T1000 (cell line): ENCODE data around the gene HIGD2A.

Experiments
- DNase-seq: peaks from one replicate; lab custom pipeline; 2025; ENCODE audit warnings: mixed read lengths; lab: John Stamatoyannopoulos, UW

The HIGD2A gene

DNA sequence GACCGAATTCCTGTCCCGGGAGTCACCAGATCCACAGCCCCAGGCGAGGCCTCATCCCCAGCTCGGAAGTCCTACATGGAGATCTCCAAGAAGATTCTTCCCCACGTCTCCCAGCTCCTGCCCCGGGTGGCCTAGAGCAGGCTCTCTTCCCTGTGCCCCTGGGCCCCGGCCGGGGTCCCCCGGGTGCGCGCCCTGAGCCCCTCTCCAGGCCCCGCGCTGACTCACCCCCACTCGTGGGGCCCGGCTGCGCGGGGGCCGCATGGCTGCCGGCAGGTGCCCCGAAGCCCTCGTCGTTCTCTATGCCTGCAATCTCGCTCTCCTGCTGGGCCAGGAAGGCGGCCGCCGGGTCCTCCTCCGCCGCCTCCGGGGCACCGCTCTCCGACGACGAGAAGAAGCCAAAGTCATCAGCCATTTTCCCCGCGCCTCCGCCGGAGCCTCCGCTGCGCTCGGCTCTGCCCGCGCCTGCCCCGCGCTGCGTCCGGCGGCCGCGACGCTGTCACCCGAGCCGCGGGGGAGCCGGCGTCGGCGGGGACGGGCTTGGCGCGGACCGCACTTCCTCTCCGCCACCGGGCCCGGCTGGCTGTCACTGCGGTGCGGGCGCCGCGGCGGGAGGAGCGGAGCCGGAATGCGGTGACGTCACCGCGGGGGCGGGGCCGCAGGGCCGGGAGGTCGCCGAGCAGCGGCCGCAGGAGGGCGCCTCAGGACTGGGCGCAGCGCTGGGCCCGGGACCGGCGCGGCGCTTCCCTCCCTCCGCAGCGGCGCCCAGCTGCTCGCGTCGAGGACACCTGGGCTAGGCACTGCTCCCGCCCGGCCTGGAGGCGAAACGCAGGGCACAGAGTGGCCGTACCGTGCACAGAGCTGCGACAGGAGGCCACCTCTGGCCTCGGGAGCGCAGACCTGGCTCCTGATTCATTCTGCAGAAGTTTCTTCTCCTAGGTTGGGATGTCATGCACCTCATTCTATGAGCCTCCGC is 27.7 kb downstream of the HIGD2A start, which contains the start of gene CLTB:
TSS of gene CLTB (minus strand) at position 588 of the 973 bp plus-strand sequence. CDS start at position 412, 176 bp downstream.
- DNase-seq: peak; percentile 75

DNA sequence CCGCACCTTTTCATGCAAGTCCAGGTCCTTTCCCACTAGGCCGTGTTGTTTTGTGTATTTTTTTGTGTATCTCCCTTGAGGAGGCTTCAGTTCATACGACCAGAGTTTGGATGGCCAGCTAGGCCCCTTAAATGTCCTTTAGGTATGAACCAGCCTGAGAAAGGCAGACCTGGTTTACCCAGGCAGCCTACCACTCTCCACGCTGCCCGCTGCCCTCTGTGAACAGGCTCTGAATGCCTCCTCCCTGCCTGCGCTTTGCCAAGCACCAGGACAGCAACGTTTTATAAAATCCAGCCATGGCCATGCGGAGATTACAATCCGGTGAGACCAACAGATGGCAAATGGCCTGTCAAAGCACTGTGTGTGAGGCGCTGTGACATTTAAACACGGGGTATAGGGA is 28.4 kb downstream of the HIGD2A start:
- no peak for DNase-seq

DNA sequence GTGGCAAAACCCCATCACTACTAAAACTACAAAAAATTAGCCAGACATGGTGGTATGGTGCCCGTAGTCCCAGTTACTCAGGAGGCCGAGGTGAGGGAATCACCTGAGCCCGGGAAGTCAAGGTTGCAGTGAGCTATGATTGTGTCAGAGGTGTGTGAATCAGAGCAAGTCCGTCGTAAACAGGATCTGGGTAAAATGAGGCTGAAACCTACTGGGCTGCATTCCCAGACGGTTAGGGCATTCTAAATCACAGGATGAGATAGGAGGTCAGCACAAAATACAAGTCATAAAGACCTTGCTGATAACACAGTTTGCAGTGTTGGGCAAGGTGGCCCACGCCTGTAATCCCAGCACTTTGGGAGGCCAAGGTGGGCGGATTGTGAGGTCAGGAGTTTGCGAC is 29.7 kb downstream of the HIGD2A start:
- DNase-seq: no peak

DNA sequence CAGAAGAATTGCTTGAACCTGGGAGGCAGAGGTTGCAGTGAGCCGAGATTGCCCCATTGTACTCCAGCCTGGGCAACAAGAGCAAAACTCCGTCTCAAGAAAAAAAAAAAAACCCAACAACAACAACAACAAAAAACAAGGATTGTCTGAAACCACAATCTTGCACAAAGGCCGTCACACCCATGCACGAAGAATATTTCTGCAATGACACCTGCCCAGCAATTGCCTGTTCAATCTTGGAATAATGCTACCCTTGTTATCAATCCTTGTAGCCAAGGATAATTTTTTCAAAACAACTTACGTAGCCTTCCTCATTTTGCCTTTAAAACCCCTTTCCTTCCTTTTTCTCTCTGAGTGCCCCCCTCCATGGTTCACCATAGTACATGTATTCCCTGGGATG is 31.5 kb downstream of the HIGD2A start:
- DNase-seq: no peak

DNA sequence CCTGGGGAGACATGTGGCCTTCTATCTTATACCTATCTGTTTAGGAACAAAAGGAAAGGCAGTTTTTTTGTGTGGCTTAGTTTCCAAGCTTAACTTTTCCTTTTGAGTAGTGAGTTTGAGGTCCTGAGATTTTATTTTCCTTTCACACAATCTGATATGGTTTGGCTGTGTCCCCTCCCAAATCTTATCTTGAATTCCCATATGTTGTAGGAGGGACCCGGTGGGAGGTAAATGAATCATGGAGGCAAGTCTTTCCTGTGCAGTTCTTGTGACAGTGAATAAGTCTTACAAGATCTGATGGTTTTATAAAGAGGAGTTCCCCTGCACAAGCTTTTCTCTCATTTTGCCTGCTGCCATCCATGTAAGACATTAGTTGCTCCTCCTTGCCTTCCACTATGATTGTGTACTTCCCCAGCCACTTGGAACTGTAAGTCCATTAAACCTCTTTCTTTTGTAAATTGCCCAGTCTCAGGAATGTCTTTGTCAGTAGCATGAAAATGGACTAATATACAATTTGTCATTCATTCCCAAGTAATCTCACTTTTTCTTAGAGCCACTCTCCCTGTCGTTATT is 32.5 kb downstream of the HIGD2A start:
- no peak for DNase-seq

DNA sequence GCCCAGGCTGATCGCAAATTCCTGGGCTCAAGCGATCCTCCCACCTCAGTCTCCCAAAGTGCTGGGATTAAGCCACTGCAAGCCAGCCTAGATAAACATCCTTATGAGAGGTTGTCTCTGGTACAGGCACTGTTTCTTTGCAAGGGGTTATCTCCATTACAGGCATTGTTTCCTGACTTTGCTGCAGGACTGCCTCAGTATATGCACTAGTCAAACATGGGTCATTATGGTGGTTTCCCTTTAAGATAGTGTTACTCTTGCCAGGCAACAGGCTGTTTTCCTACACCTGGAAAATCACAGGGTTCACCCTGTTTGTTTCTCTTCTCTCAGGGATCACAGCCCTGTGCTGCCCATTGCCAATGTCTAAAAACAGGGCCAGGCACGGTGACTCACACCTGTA is 35.6 kb downstream of the HIGD2A start:
- DNase-seq: no peak

DNA sequence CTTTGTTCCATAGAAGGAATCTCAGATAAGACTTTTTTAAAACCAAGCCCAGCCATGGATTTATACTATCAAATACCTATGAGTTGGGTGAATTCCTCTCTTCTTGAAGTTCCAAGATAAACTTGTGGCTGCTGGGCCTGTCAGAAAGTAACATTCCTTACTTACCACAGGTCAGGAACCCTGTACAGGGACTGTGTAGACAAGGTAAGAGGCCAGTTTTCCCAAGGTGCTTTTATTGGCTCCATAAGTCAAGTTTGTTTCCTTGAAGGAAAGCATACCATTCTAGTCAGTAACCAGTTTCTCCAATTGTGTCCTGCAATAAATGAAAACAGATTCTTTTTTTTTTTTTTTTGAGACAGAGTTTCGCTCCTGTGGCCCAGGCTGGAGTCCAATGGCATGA is 36.6 kb downstream of the HIGD2A start:
- DNase-seq: no peak

DNA sequence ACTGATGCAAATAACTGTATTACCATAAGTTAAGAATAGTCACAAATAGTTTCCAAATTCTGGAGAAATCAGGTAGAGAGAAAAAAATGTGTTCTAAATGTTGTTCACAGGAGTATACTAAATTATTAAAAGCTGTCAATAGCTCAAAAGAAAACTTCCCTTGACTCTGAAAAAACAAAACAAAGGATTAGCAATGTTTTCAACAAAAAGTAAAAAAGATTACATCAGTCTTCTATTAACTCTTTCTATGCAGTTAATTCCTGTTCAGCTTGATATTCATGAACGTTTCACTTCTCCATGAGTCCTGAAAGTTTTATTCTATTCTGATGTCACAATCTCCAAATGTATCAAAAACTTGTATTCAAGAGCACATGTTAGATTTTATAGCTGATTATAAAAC is 37.2 kb downstream of the HIGD2A start:
- no peak for DNase-seq

DNA sequence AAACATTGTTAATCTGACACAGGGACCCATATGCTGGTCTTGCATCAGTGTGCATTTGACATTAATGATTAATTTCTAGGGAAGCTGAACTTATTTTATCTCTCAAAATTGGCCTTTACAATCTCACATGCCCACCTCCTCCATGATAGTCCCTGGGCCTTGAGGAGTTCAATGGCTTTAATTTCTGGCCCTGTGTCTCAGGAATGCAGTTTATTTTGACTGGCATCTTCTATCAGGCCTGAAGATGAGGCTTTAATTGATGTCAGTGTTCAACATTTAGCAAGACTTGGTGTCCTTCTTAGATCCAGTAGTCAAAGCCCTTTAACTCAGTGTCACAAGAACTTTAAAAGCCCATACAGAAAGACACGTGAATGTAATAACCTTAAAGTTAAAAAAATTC is 38.3 kb downstream of the HIGD2A start:
- DNase-seq: no peak

DNA sequence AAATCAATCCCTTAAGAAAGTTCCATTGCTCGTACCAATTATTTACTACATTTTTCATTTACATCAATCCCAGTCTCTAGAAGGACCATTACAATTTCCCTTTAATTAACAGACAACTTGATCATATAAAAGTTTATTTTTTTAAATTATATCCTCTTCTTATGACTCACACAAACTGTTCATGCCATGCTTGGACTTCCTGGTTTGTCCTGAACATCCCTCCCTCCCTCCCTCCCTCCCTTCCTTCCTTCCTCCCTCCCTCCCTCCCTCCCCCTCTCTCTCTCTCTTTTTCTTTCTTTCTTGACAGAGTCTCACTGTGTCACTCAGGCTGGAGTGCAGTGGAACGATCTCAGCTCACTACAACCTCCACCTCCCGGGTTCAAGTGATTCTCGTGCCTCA is 39.4 kb downstream of the HIGD2A start:
- no peak for DNase-seq

DNA sequence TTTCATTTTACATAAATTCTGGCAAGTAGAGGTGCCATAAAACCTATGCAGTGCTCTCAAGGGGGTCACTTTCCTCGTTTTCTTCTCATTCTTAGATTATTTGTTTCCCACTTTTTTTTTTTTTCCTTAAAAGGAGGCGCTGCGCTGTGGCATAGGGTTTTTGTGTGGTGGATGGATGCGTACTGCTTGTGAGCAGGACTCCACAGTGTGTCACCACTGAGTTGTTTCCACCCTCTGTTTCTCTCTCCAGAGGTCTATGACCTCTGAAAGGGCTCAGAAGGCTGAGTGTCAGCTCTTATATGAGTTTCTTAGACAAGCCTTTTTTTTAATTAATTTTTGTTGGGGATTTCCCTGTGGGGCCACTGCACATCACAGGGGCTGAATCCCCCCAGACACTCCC is 41.4 kb downstream of the HIGD2A start:
- no peak for DNase-seq

DNA sequence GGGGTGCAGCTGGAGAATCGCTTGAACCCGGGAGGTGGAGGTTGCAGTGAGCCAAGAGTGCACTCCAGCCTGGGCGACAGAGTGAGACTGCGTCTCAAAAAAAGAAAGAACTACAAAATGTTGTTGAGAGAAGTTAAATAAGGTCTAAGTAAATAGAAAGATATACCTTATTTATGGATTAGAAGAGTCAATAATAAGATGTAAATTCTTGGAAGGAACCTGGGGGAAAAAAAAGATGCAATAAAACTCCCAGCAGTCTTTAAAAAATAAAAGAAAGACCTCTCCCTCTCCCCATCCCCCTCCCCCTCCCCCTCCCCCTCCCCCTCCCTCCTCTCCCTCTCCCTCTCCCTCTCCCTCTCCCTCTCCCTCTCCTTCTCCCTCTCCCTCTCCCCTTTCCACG is 44.2 kb downstream of the HIGD2A start:
- DNase-seq: no peak

DNA sequence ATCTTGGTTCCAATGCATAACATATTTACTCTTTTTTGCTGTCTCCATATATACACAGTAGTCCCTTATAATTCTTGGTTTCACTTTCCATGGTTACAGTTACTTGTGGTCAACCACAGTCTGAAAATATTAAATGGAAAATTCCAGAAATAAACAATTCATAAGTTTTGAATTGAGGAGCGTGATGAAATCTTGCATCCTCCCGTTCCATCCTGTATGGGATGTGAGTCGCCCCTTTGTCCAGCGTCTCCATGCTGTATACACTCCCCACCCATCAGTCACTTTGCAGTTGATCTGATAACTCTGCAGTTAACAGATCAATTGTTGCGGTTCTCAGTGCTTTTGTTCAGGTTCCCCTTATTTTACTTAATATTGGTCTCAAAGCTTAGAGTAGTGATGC is 48.1 kb downstream of the HIGD2A start:
- DNase-seq: no peak

DNA sequence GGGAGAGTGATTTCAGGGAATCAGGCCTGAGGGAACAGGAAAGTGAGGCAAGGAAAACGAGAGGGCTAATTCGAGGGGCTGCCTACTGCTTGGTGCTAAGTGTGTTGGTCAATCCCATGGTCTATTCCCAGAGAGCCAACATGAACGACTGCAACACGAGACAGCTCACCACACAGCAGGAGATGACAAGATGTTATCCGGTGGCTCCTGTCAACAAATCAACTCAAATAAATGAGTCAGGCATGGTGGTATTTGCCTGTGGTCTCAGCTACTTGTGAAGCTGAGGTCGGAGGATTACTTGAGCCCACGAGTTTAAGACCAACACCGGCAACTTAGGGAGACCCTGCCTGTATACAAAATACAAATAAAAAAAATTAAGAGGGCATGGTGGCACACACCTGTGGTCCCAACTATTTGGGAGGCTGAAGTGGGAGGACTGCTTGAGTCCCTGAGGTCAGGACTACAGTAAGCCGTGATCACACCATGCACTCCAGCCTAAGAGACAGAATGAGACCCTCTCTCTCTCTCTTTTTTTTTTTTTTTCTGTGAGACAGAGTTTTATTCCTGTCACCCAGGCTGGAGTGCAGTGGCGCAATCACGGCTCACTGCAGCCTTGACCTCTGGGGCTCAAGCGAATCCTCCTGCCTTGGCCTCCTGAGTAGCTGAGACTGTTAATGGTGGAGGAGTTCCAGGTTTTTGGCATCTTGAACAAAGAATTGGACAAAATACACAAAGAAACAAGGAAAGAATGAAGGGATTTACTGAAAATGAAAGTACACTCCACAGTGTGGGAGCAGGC is 50.6 kb downstream of the HIGD2A start:
- DNase-seq: no peak
